ENCODE measurements around the gene ALPK3. TPM values are rescaled to one million over a fixed set of nuclear protein-coding genes. Genes with fewer than 3 reads are reported as not detected.

Gene ALPK3
- total RNA-seq, 1 donor from 2014 or later, result 0.21 TPM

GRCh38 chr15:84822653-84823281 is 5.6 kb downstream of the ALPK3 start:
- no peak overlapping the region for H3K27ac Mint-ChIP-seq
- DNase-seq, result no peak
- H3K4me3 Mint-ChIP-seq, result no peak overlapping the region
- no peaks in the 10 kb centered on the region for H3K36me3 Mint-ChIP-seq (ENCODE audit: low read depth)
- peaks cover 4% of the 10 kb centered on the region for H3K4me1 Mint-ChIP-seq
- no peaks in the 10 kb centered on the region for H3K9me3 Mint-ChIP-seq
- intact Hi-C loops (cut with micrococcal nuclease), result loop anchor here (10.0 kb wide), 1 partner anchor 52 kb away; no protein-coding TSS in a partner anchor
- peaks cover 6% of the 10 kb centered on the region for H3K27me3 Mint-ChIP-seq

GRCh38 chr15:84823282-84823878 is 6.2 kb downstream of the ALPK3 start:
- Mint-ChIP-seq H3K27ac (no peak overlapping the region), H3K27me3 (peaks cover 4% of the 10 kb centered on the region), H3K4me1 (no peaks in the 10 kb centered on the region), H3K9me3 (no peaks in the 10 kb centered on the region), H3K4me3 (no peak overlapping the region), H3K36me3 (ENCODE audit: low read depth) (no peaks in the 10 kb centered on the region)
- intact Hi-C loops (cut with micrococcal nuclease), result loop anchor here (10.0 kb wide), 1 partner anchor 51 kb away; no protein-coding TSS in a partner anchor
- no peak for DNase-seq

GRCh38 chr15:84824260-84825007 is 7.3 kb downstream of the ALPK3 start:
- no peak overlapping the region for H3K4me3 Mint-ChIP-seq
- intact Hi-C loops (cut with micrococcal nuclease), result loop anchor here (10.0 kb wide), 1 partner anchor 50 kb away; no protein-coding TSS in a partner anchor
- no peak overlapping the region for H3K27ac Mint-ChIP-seq
- peaks cover 4% of the 10 kb centered on the region for H3K27me3 Mint-ChIP-seq
- no peaks in the 10 kb centered on the region for H3K4me1 Mint-ChIP-seq
- DNase-seq, result no peak
- no peaks in the 10 kb centered on the region for H3K36me3 Mint-ChIP-seq (ENCODE audit: low read depth)
- H3K9me3 Mint-ChIP-seq, result no peaks in the 10 kb centered on the region

- H3K27ac Mint-ChIP-seq, result no peak overlapping the region
- intact Hi-C loops (cut with micrococcal nuclease), result loop anchor here (10.0 kb wide), 1 partner anchor 48 kb away; no protein-coding TSS in a partner anchor
- no peaks in the 10 kb centered on the region for H3K9me3 Mint-ChIP-seq
- H3K27me3 Mint-ChIP-seq, result peaks cover 14% of the 10 kb centered on the region
- no peaks in the 10 kb centered on the region for H3K4me1 Mint-ChIP-seq
- no peak overlapping the region for H3K4me3 Mint-ChIP-seq
- H3K36me3 Mint-ChIP-seq (ENCODE audit: low read depth), result no peaks in the 10 kb centered on the region
- DNase-seq, result no peak
These were observed 9.2 kb downstream of the ALPK3 start for GRCh38 chr15:84826369-84826823.

GRCh38 chr15:84827246-84827645 is 10.1 kb downstream of the ALPK3 start:
- intact Hi-C loops (cut with micrococcal nuclease), result loop anchor here (10.0 kb wide), 1 partner anchor 48 kb away; no protein-coding TSS in a partner anchor
- Mint-ChIP-seq H3K27me3 (peaks cover 13% of the 10 kb centered on the region), H3K4me1 (no peaks in the 10 kb centered on the region), H3K4me3 (no peak overlapping the region), H3K9me3 (no peaks in the 10 kb centered on the region), H3K27ac (no peak overlapping the region), H3K36me3 (ENCODE audit: low read depth) (no peaks in the 10 kb centered on the region)
- DNase-seq, result no peak

- H3K9me3 Mint-ChIP-seq, result no peaks in the 10 kb centered on the region
- no peaks in the 10 kb centered on the region for H3K36me3 Mint-ChIP-seq (ENCODE audit: low read depth)
- no peak overlapping the region for H3K4me3 Mint-ChIP-seq
- peaks cover 16% of the 10 kb centered on the region for H3K27me3 Mint-ChIP-seq
- DNase-seq, result no peak
- no peak overlapping the region for H3K27ac Mint-ChIP-seq
- intact Hi-C loops (cut with micrococcal nuclease), result loop anchor here (10.0 kb wide), 1 partner anchor 47 kb away; no protein-coding TSS in a partner anchor
- H3K4me1 Mint-ChIP-seq, result no peaks in the 10 kb centered on the region
These were observed 11.1 kb downstream of the ALPK3 start for GRCh38 chr15:84828086-84828908.

- H3K9me3 Mint-ChIP-seq, result no peaks in the 10 kb centered on the region
- no peak overlapping the region for H3K27ac Mint-ChIP-seq
- DNase-seq, result no peak
- peaks cover 16% of the 10 kb centered on the region for H3K27me3 Mint-ChIP-seq
- intact Hi-C loops (cut with micrococcal nuclease), result loop anchor here (10.0 kb wide), 1 partner anchor 45 kb away; no protein-coding TSS in a partner anchor
- no peak overlapping the region for H3K4me3 Mint-ChIP-seq
- no peaks in the 10 kb centered on the region for H3K36me3 Mint-ChIP-seq (ENCODE audit: low read depth)
- no peaks in the 10 kb centered on the region for H3K4me1 Mint-ChIP-seq
These were observed 12.3 kb downstream of the ALPK3 start for GRCh38 chr15:84829428-84829827.

GRCh38 chr15:84830036-84830435 is 12.9 kb downstream of the ALPK3 start:
- Mint-ChIP-seq H3K27ac (no peak overlapping the region), H3K27me3 (peaks cover 16% of the 10 kb centered on the region), H3K9me3 (no peaks in the 10 kb centered on the region), H3K4me1 (no peaks in the 10 kb centered on the region), H3K4me3 (no peak overlapping the region), H3K36me3 (ENCODE audit: low read depth) (no peaks in the 10 kb centered on the region)
- intact Hi-C loops (cut with micrococcal nuclease), result no loop called here
- no peak for DNase-seq

GRCh38 chr15:84831028-84831427 is 13.9 kb downstream of the ALPK3 start:
- Mint-ChIP-seq H3K9me3 (no peaks in the 10 kb centered on the region), H3K36me3 (ENCODE audit: low read depth) (no peaks in the 10 kb centered on the region)
- intact Hi-C loops (cut with micrococcal nuclease), result no loop called here

GRCh38 chr15:84831613-84832012 is 14.5 kb downstream of the ALPK3 start:
- intact Hi-C loops (cut with micrococcal nuclease), result no loop called here

More at GRCh38 chr15:84831028-84831427, 13.9 kb downstream of the ALPK3 start:
- H3K4me1 Mint-ChIP-seq, result no peaks in the 10 kb centered on the region
- H3K27ac Mint-ChIP-seq, result no peak overlapping the region
- DNase-seq, result no peak
- no peak overlapping the region for H3K4me3 Mint-ChIP-seq
- peaks cover 16% of the 10 kb centered on the region for H3K27me3 Mint-ChIP-seq

GRCh38 chr15:84832448-84833040 is 15.4 kb downstream of the ALPK3 start:
- no peak for DNase-seq
- H3K9me3 Mint-ChIP-seq, result no peaks in the 10 kb centered on the region
- H3K27ac Mint-ChIP-seq, result no peak overlapping the region
- H3K4me3 Mint-ChIP-seq, result no peak overlapping the region
- H3K27me3 Mint-ChIP-seq, result peaks cover 25% of the 10 kb centered on the region
- no peaks in the 10 kb centered on the region for H3K4me1 Mint-ChIP-seq
- H3K36me3 Mint-ChIP-seq (ENCODE audit: low read depth), result no peaks in the 10 kb centered on the region
- intact Hi-C loops (cut with micrococcal nuclease), result no loop called here

More at GRCh38 chr15:84831613-84832012, 14.5 kb downstream of the ALPK3 start:
- Mint-ChIP-seq H3K27me3 (peaks cover 20% of the 10 kb centered on the region), H3K36me3 (ENCODE audit: low read depth) (no peaks in the 10 kb centered on the region), H3K4me3 (no peak overlapping the region), H3K9me3 (no peaks in the 10 kb centered on the region), H3K4me1 (no peaks in the 10 kb centered on the region), H3K27ac (no peak overlapping the region)
- no peak for DNase-seq

GRCh38 chr15:84833447-84834228 is 16.5 kb downstream of the ALPK3 start:
- Mint-ChIP-seq H3K27me3 (peaks cover 25% of the 10 kb centered on the region), H3K9me3 (no peaks in the 10 kb centered on the region), H3K36me3 (ENCODE audit: low read depth) (no peaks in the 10 kb centered on the region), H3K4me3 (no peak overlapping the region), H3K27ac (no peak overlapping the region), H3K4me1 (no peaks in the 10 kb centered on the region)
- intact Hi-C loops (cut with micrococcal nuclease), result no loop called here
- DNase-seq, result no peak

Measured in activated CD4-positive, alpha-beta T cell treated with anti-CD3 and anti-CD28 coated beads, Interleukin-2, amount 10 ng/mL, durations not matched to agents 24 days and 14 days (primary cell).